ENCODE results near the gene CPT1B.
"Not testable (repeated sequence)": the region's sequence is repeated elsewhere in the genome, so short reads cannot be mapped to it uniquely, and the experiment has no call there.

CPT1B gene

GRCh38 chr22:50544078-50544745 lies 34.0 kb downstream of the CPT1B start:
- peak; percentile 85 for DNase-seq

- DNase-seq: no peak
Observed at GRCh38 chr22:50542416-50542927, 35.8 kb downstream of the CPT1B start.

DNA sequence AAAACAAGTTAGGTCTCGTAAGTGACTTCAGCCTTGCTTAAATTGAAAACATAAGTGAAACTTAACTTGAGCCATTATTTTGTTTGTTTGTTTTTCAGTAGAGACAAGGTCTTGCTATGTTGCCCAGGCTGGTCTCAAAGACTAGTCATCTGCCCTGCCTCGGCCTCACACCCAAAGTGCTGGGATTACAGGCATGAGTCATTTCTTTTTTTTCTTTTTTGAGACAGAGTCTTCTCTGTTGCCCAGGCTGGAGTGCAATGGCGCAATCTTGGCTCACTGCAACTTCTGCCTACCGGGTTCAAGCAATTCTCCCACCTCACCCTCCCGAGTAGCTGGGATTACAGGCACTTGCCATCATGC lies 36.6 kb downstream of the CPT1B start:
- not testable (repeated sequence) for DNase-seq

DNA sequence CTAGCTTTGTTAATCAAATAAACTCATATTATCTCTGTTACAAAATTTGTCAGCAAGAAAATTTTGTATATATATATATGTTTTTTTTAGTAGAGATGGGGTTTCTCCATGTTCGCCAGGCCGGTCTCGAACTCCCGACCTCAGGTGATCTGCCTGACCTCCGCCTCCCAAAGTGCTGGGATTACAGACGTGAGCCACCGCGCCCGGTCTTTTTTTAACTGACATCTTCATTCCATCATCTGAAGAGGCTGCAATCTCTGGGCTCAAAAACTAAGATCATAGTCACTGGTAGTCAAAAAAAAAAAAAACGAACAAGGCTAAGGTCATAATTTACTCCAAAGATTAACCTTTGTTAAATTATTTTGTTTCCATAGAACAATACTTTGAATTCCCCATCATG lies 37.8 kb downstream of the CPT1B start:
- no peak for DNase-seq

GRCh38 chr22:50537765-50538164 lies 40.5 kb downstream of the CPT1B start:
- DNase-seq: no peak

DNA sequence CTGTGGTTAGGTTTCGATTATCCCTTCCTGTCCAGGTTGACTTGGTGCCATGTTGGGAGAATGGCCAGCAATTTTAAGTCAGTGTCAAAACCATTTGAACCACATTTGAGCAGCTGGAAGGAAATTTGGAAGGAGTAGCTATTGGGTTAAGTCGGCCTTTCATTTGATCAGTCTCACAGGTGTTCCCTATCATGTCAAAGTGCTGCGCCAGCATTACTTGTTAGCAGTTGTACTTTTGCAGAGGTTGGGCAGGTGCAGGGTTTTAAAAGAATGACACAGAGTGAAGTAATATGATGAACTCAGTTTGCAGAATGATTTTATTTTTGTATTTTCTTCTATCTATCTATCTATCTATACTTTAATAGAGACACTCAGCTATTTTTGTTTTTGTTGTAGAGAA lies 42.0 kb downstream of the CPT1B start:
- no peak for DNase-seq

DNA sequence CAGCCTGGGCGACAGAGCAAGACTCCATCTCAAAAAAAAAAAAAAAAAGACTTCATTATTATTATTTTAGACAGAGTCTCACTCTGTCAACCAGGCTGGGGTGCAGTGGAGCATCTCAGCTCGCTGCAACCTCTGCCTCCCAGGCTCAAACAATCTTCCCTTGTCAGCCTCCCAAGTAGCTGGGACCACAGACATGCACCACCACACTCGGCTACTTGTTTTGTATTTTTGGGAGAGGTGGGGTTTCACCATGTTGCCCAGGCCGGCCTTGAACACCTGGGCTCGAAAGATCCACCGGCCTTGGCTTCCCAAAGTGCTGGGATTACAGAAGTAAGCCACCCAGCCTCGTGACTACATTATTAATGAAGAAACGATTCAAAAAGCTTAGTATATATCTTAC lies 43.1 kb downstream of the CPT1B start:
- DNase-seq: no peak

GRCh38 chr22:50533856-50534711 lies 44.1 kb downstream of the CPT1B start:
- not testable (repeated sequence) for DNase-seq

DNA sequence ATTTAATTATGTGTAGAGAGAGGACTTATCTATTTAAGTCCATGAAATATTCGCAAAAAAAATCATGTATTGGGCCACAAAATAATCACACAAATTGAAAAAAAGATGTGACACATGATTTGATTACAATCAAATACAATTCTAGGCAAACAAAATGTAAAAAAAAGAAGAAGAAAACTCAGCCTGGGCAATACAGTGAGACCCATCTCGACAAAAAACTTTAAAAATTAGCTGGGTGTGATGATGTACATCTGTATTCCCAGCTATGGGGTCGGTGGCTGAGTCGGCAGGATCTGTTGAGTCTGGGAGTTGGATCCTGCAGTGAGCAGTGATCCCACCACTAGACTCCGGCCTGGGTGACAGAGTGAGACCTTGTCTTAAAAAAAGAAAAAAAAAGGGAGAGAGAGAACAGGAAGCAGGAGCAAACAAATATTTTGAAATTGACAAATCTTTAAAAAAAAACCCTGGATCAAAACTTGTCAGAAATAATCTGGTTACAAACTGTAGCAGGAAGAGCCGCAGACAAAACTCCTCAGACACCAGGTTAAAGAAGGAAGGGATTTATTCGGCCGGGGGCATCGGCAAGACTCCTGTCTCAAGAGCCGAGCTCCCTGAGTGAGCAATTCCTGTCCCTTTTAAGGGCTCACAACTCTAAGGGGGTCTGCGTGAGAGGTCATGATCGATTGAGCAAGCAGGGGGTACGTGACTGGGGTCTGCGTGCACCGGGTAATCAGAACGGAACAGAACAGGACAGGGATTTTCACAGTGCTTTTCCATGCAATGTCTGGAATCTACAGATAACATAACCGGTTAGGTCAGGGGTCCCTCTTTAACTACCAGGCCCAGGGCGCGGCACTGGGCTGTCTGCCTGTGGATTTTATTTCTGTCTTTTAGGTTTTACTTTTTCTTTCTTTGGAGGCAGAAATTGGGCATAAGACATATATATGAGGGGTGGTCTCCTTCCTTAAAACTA lies 45.1 kb downstream of the CPT1B start:
- no peak for DNase-seq

- peak; percentile 70 for DNase-seq
Observed at GRCh38 chr22:50531962-50532674, 46.1 kb downstream of the CPT1B start.

DNA sequence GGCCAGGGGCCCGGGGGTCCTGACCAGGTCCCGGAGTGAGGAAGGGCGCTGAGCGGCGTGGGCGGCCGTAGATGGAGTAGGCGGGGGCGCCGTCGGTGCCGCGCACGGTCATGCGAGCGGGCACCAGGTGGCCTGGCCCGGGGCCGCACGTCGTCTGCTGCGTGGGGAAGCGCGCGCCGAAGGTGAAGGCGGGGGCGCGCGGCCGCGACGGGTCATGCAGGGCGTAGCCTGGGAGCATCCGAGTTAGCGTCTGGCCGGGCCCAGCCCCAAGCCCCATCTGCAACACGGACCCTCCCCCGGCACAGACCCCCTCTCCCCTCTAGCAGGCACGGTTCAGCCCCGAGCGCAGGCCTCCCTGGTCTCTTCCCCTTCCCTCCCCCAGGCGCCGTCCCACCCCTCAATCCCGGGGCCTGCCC lies 46.7 kb downstream of the CPT1B start:
- DNase-seq: peak; percentile 56

- peak; percentile 84 for DNase-seq
Observed at GRCh38 chr22:50530877-50531545, 47.2 kb downstream of the CPT1B start.

GRCh38 chr22:50530580-50530876 lies 47.7 kb downstream of the CPT1B start:
- no peak for DNase-seq

DNA sequence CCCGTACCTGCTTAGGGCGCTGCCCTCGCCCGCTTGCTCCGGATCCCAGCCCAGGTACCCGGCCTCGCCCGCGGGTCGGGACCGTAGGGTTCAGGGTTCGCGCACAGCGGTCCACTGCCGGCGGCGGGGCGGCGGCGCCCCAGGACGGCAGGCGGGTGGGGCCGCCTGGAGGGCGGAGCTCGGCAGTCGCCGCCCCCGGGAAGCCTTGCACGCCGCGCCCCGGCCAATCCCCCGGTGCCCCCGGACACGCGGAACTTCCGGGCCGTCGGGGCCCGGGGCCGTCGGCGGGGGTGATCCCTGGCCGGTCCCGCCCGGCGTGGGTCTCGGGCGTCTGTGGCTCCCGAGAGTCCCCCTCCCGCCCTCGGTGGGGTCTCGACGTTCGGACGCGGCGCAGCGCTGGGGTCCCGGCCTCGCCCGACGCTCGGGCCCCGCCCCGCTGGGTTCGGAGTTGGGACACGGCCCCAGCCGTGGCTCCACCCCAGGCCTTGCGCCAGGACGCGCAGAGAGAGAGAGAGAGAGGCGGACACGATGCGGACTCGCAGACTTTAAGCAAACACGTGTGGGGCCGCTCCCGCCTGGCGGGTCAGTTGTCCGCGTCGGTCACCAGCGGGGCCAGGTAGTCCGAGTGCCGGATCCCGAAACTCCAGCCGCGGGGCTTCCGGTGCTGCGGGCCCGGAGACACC lies 48.2 kb downstream of the CPT1B start, which contains the start of gene TYMP:
Gene TYMP (minus strand): TSS at position 116 of the 683 bp plus-strand sequence. CDS start 303 bp downstream, outside the sequence.
- peak; percentile 62 for DNase-seq

- peak; percentile 42 for DNase-seq
Observed at GRCh38 chr22:50529416-50529896, 48.8 kb downstream of the CPT1B start.

GRCh38 chr22:50528682-50529415 lies 49.4 kb downstream of the CPT1B start:
- no peak for DNase-seq

- no peak for DNase-seq
Observed at GRCh38 chr22:50527921-50528681, 50.1 kb downstream of the CPT1B start.

GRCh38 chr22:50526834-50527801 lies 51.1 kb downstream of the CPT1B start:
- no peak for DNase-seq

Data from eye (tissue), 1 donor.